Fibroblast of lung (primary cell): ENCODE results near the gene BCAS3. TPM values are rescaled to one million over a fixed set of nuclear protein-coding genes. Genes with fewer than 3 reads are reported as not detected.

ENCODE experiments used
- DNase-seq, 2 donors: peaks; one replicate each; pipeline versions ENCODE4 v3.0.0 to v3.0.0-alpha.2; 2010; ENCODE audit warnings: low read depth in 2 of 2
- H2AFZ ChIP-seq: 2 replicates; pipeline ENCODE4 v1.5.1; 2012; ENCODE audit warnings: low read length, control low read depth, inconsistent platforms
- H3K27ac ChIP-seq: 2 replicates; pipeline ENCODE4 v1.5.1; 2011; ENCODE audit warnings: low read length, control low read depth; ENCODE audit not compliant: insufficient read depth
- H3K27me3 ChIP-seq: 2 replicates; pipeline ENCODE4 v1.5.1; 2011; ENCODE audit warnings: mild to moderate bottlenecking, low read length; ENCODE audit not compliant: control insufficient read depth, insufficient read depth
- H3K36me3 ChIP-seq: 2 replicates; pipeline ENCODE4 v1.5.1; 2011; ENCODE audit warnings: low read length; ENCODE audit not compliant: control insufficient read depth, insufficient read depth
- H3K4me1 ChIP-seq: 2 replicates; pipeline ENCODE4 v1.5.1; 2011; ENCODE audit warnings: low read length; ENCODE audit not compliant: control insufficient read depth, insufficient read depth; ENCODE audit errors: extremely low read depth
- H3K4me2 ChIP-seq: 2 replicates; pipeline ENCODE4 v1.5.1; 2011; ENCODE audit warnings: low read length, control low read depth; ENCODE audit not compliant: insufficient read depth; ENCODE audit errors: extremely low read depth
- H3K4me3 ChIP-seq, 4 experiments: fragments of 200-600 bp in 1 of 4; sonication (generic) in 1 of 4; replicated peaks in 1 of 4; 2 replicates each; pipeline ENCODE4 v1.5.1; 2011 to 2016; ENCODE audit warnings: low read length in 4 of 4, low read depth in 3 of 4, mild to moderate bottlenecking in 3 of 4, control low read depth in 2 of 4, inconsistent platforms in 1 of 4, mixed read lengths in 1 of 4; ENCODE audit not compliant: insufficient read depth in 1 of 4; ENCODE audit errors: control extremely low read depth in 1 of 4
- H3K79me2 ChIP-seq: 2 replicates; pipeline ENCODE4 v1.5.1; 2012; ENCODE audit warnings: mild to moderate bottlenecking, low read length, inconsistent platforms; ENCODE audit not compliant: control insufficient read depth, insufficient read depth
- H3K9ac ChIP-seq: 2 replicates; pipeline ENCODE4 v1.5.1; 2011; ENCODE audit warnings: mild to moderate bottlenecking, low read length, control low read depth; ENCODE audit not compliant: insufficient read depth
- H3K9me3 ChIP-seq: 2 replicates; pipeline ENCODE4 v1.5.1; 2012; ENCODE audit warnings: low read depth, low read length; ENCODE audit not compliant: control insufficient read depth, insufficient read depth
- H4K20me1 ChIP-seq: 2 replicates; pipeline ENCODE4 v1.5.1; 2011; ENCODE audit warnings: low read length; ENCODE audit not compliant: control insufficient read depth, insufficient read depth; ENCODE audit errors: extremely low read depth
- EZH2 ChIP-seq: IDR thresholded peaks from 2 replicates; pipeline ENCODE4 v1.5.1; 2012; ENCODE audit warnings: low read length, control low read depth, mild to moderate bottlenecking; ENCODE audit errors: missing control alignments
- polyA plus RNA-seq, 2 donors: library from polyadenylated mRNA; depleted of rRNA in 1 of 2; stranded (reverse) in 1 of 2; unstranded in 1 of 2; fragments of >200 nt; gene quantifications; 2 replicates each; pipeline ENCODE4 v1.2.1, GENCODE V29; 2011 to 2012; ENCODE audit warnings: missing spikeins in 1 of 2
- total RNA-seq: library from RNA; depleted of rRNA; stranded (reverse); fragments of >200 nt; gene quantifications from 2 replicates; pipeline ENCODE4 v1.2.1, GENCODE V29; 2014
- TF ChIP-seq, protein P1 (sequence below), 2 donors: IDR thresholded peaks in 1 of 2; conservative IDR thresholded peaks in 1 of 2; 1 replicate in 1 of 2; 2 replicates in 1 of 2; pipeline ENCODE4 v1.5.1; 2011 to 2012; ENCODE audit warnings: low read length in 2 of 2, control low read depth in 1 of 2, inconsistent platforms in 1 of 2, low read depth in 1 of 2, mild to moderate bottlenecking in 1 of 2

Gene BCAS3
- total and polyA plus RNA-seq, 2 donors (not counting 1 experiment from before 2014, with no cell fraction given) = 9.9 to 43.6 TPM

- Histone ChIP-seq H3K4me2 (peak overlapping the region; percentile 34), H3K27ac (peak overlapping the region; percentile 8), H3K4me1 (peaks cover 26% of the 10 kb centered on the region), H4K20me1 (no peaks in the 10 kb centered on the region), H3K36me3 (no peaks in the 10 kb centered on the region), H3K9ac (no peak overlapping the region), H3K79me2 (no peaks in the 10 kb centered on the region), H2AFZ (no peak overlapping the region), H3K4me3 (no peak overlapping the region), H3K9me3 (no peaks in the 10 kb centered on the region), H3K27me3 (no peaks in the 10 kb centered on the region)
- no peak for TF ChIP-seq EZH2
- TF ChIP-seq, protein P1, sequence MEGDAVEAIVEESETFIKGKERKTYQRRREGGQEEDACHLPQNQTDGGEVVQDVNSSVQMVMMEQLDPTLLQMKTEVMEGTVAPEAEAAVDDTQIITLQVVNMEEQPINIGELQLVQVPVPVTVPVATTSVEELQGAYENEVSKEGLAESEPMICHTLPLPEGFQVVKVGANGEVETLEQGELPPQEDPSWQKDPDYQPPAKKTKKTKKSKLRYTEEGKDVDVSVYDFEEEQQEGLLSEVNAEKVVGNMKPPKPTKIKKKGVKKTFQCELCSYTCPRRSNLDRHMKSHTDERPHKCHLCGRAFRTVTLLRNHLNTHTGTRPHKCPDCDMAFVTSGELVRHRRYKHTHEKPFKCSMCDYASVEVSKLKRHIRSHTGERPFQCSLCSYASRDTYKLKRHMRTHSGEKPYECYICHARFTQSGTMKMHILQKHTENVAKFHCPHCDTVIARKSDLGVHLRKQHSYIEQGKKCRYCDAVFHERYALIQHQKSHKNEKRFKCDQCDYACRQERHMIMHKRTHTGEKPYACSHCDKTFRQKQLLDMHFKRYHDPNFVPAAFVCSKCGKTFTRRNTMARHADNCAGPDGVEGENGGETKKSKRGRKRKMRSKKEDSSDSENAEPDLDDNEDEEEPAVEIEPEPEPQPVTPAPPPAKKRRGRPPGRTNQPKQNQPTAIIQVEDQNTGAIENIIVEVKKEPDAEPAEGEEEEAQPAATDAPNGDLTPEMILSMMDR (conservative IDR thresholded peaks at IDR 0.05 in 1 of 2, IDR thresholded peaks at IDR 0.05 in 1 of 2; ENCODE audit: low read depth in 1 of 2, low read length in 2 of 2) = no peak
- DNase-seq = peak; percentile 33 to 82
Measured at GRCh38 chr17:61291451-61292285, 614.0 kb downstream of the BCAS3 start.

- peak in 1 of 2 donors; percentile 34 for DNase-seq
- Histone ChIP-seq H3K4me3 (no peak overlapping the region), H3K4me1 (peaks cover 22% of the 10 kb centered on the region), H4K20me1 (no peaks in the 10 kb centered on the region), H3K79me2 (no peaks in the 10 kb centered on the region), H3K36me3 (no peaks in the 10 kb centered on the region), H3K9ac (no peak overlapping the region), H3K4me2 (no peak overlapping the region), H3K9me3 (no peaks in the 10 kb centered on the region), H3K27ac (peak overlapping the region; percentile 3), H2AFZ (no peak overlapping the region), H3K27me3 (no peaks in the 10 kb centered on the region)
- TF ChIP-seq EZH2 = no peak
- TF ChIP-seq, protein P1 (conservative IDR thresholded peaks at IDR 0.05 in 1 of 2, IDR thresholded peaks at IDR 0.05 in 1 of 2; ENCODE audit: low read depth in 1 of 2, low read length in 2 of 2) = no peak
Measured at GRCh38 chr17:61294286-61294685, 616.6 kb downstream of the BCAS3 start.

DNA sequence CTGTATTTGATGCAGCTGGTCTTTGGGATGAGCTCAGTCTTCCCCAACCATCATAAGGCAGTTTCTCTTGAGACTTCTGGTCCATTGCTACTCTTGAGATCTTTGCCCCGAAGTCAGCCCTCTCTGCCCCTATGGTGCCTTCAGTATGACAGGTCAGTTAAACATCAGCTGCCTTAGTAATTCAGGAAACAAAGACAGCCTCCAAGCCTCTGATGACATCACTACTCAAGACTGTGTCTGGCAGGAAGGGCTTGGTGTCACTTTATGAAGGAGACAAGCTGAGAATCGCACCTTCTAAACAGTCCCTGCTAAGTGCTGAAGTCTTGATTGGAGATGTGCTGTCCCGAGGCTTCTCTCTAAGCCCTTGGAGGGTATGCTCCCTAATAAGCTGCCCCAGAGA, 617.1 kb downstream of the BCAS3 start:
- TF ChIP-seq, protein P1 (conservative IDR thresholded peaks at IDR 0.05 in 1 of 2, IDR thresholded peaks at IDR 0.05 in 1 of 2; ENCODE audit: low read depth in 1 of 2, low read length in 2 of 2) = no peak
- no peak for TF ChIP-seq EZH2
- H3K27me3 ChIP-seq = no peaks in the 10 kb centered on the region
- peaks cover 20% of the 10 kb centered on the region for H3K4me1 ChIP-seq
- H3K79me2 ChIP-seq = no peaks in the 10 kb centered on the region
- no peak overlapping the region for H3K4me3 ChIP-seq
- H4K20me1 ChIP-seq = no peaks in the 10 kb centered on the region
- H3K4me2 ChIP-seq = no peak overlapping the region
- no peaks in the 10 kb centered on the region for H3K9me3 ChIP-seq
- DNase-seq = peak; percentile 69 to 76
- no peaks in the 10 kb centered on the region for H3K36me3 ChIP-seq
- H3K9ac ChIP-seq = no peak overlapping the region
- H2AFZ ChIP-seq = no peak overlapping the region
- peak overlapping the region; percentile 3 for H3K27ac ChIP-seq
